ENCODE data around the gene PCARE.

PCARE gene

DNA sequence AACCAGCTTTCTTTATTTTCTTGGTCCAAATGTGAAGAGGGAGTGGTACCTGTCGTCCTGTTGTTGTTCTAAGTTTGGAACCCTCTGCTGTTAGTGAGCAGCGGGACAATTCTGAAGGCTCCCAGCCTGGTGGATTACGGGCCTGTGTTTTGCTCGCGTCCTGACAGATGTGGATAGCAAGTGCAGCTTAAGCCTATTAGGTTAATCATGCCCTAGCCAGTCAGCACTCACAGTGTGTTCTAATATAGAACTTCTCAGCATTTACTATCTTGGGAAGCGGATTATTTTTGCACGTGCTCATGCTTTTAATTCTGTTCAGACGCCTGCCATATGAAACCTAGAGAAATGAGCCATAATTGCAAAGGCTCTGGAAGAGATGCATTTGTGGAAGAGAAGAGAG lies at the start of gene PCARE:
Gene PCARE (minus strand): TSS at position 113 of the 400 bp plus-strand sequence. CDS start 262 bp downstream, outside the sequence.
- Histone ChIP-seq H3K9ac (ENCODE audit: insufficient read length) (no peak within 1 kb of the TSS), H3K9me3 (ENCODE audit: low read depth, low read length) (no peaks in the 10 kb centered on the region), H3K36me3 (ENCODE audit: insufficient read depth, low read length) (no peaks in the 10 kb centered on the region), H3K4me3 (no peak within 1 kb of the TSS), H3K27ac (no peak within 1 kb of the TSS)
- TF ChIP-seq EZH2 (IDR thresholded peaks at IDR 0.05): no peak
- no peak for TF ChIP-seq POLR2AphosphoS5 (IDR thresholded peaks at IDR 0.05; ENCODE audit: borderline replicate concordance, low read depth, low read length)
- TF ChIP-seq FOXP2 (optimal IDR thresholded peaks at IDR 0.05; ENCODE audit: control extremely low read depth, extremely low read length, insufficient read depth): no peak
- no peak for DNase-seq (ENCODE audit: low read depth, low spot score)

DNA sequence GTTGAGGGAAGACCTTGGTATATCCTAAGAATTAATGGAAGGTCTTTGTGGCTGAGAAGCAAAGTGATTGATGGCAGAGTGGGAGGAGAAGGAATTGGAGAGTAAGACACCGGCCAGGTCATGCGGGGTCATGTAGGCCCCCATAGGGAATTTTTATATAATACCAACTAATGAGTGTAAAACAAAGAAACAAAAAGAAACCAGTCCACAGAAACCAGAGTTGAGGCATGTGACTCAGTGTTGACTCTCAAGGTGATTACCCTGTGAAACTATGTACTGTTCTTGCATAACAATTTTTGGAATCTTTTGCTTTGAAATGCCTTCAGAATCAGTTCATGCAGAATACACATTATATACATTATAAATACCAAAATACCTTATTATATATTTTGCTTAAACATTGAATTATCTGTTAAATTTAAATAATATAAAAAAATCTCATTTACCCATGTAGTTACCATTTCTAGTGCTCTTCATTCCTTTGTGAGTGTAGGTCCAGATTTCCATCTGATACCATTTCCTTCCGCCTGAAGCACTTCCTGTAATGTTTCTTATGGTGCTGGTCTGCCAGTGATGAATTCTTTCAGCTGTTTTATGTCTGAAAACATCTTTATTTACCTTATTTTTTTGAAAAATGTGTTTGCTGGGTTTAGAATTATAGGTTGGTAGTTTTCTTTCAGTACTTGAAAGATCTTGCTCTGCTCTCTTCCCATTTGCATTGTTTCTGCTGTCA lies 49.5 kb upstream of the PCARE start:
- H3K36me3 ChIP-seq (ENCODE audit: insufficient read depth, low read length): peaks cover 28% of the 10 kb centered on the region
- no peak for TF ChIP-seq EZH2 (IDR thresholded peaks at IDR 0.05)
- TF ChIP-seq POLR2AphosphoS5 (IDR thresholded peaks at IDR 0.05; ENCODE audit: borderline replicate concordance, low read depth, low read length): no peak
- H3K9ac ChIP-seq (ENCODE audit: insufficient read length): no peak overlapping the region
- H3K9me3 ChIP-seq (ENCODE audit: low read depth, low read length): no peaks in the 10 kb centered on the region
- no peak for DNase-seq (ENCODE audit: low read depth, low spot score)
- H3K27ac ChIP-seq: no peak overlapping the region
- H3K4me3 ChIP-seq: no peak overlapping the region

- Histone ChIP-seq H3K9me3 (ENCODE audit: low read depth, low read length) (no peaks in the 10 kb centered on the region), H3K27ac (no peak overlapping the region), H3K36me3 (ENCODE audit: insufficient read depth, low read length) (peaks cover 28% of the 10 kb centered on the region), H3K4me3 (no peak overlapping the region), H3K9ac (ENCODE audit: insufficient read length) (no peak overlapping the region)
- TF ChIP-seq FOXP2 (optimal IDR thresholded peaks at IDR 0.05; ENCODE audit: control extremely low read depth, extremely low read length, insufficient read depth): no peak
- TF ChIP-seq POLR2AphosphoS5 (IDR thresholded peaks at IDR 0.05; ENCODE audit: borderline replicate concordance, low read depth, low read length): no peak
- TF ChIP-seq EZH2 (IDR thresholded peaks at IDR 0.05): no peak
- no peak for DNase-seq (ENCODE audit: low read depth, low spot score)
These were observed 46.5 kb upstream of the PCARE start for GRCh38 chr2:29120846-29121245.

DNA sequence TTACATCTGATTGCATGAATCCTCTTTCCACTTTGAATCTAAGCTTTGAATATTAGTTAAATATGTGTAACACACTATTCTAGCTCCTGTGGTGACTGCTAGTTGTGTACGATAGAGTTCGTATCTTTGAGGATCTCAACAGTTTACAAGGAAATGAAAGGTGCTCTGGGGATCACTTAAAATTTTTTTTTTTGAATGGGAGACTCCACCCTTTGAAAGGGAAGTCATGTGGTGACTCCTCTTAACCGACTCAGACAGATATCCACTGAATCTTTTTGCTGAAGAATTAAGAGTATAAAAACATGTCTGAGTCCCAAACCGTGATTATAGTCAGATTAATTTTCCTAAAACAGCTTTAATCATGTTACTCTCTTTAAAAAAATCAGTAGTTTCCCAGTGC lies 44.9 kb upstream of the PCARE start:
- H3K9ac ChIP-seq (ENCODE audit: insufficient read length): no peak overlapping the region
- no peak overlapping the region for H3K4me3 ChIP-seq
- H3K36me3 ChIP-seq (ENCODE audit: insufficient read depth, low read length): peaks cover 17% of the 10 kb centered on the region; the same call in 1 of the 2 replicates
- H3K9me3 ChIP-seq (ENCODE audit: low read depth, low read length): no peaks in the 10 kb centered on the region
- DNase-seq (ENCODE audit: low read depth, low spot score): no peak
- TF ChIP-seq FOXP2 (optimal IDR thresholded peaks at IDR 0.05; ENCODE audit: control extremely low read depth, extremely low read length, insufficient read depth) (no peak), POLR2AphosphoS5 (IDR thresholded peaks at IDR 0.05; ENCODE audit: borderline replicate concordance, low read depth, low read length) (no peak), EZH2 (IDR thresholded peaks at IDR 0.05) (no peak)
- H3K27ac ChIP-seq: no peak overlapping the region

DNA sequence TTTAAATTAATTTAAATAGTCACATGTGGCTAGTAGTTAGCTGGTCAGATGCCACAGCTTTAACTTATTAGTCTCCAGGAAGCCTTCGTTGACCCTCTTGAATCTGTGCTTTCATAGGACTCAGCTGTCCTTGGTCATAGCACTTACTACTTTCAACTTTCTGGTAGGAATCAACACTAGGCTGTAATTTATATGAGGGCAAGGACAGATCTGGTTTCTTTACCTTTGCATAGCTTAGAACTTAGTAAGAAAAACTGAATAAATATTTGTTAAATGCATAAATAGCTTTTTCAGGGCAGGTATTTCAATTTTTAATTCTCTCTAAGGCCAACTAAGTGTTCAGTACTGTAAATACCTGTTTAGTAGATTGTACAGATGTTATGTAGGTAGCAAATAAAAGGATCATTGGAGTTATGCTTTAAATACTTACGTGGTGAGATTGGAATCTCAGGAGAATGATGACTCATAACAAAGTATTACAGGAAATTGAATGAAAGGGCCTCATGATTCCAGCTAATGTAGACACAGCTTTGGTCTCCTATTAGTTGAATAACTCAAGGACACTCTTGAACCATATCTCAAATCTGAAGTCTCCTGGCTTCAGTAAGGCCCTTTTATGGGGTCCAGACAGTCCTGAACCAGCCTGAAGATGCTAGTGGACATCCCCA lies 43.4 kb upstream of the PCARE start:
- peaks cover 8% of the 10 kb centered on the region; the same call in 1 of the 2 replicates for H3K36me3 ChIP-seq (ENCODE audit: insufficient read depth, low read length)
- no peak overlapping the region for H3K9ac ChIP-seq (ENCODE audit: insufficient read length)
- no peak overlapping the region for H3K27ac ChIP-seq
- H3K9me3 ChIP-seq (ENCODE audit: low read depth, low read length): no peaks in the 10 kb centered on the region
- TF ChIP-seq FOXP2 (optimal IDR thresholded peaks at IDR 0.05; ENCODE audit: control extremely low read depth, extremely low read length, insufficient read depth) (no peak), POLR2AphosphoS5 (IDR thresholded peaks at IDR 0.05; ENCODE audit: borderline replicate concordance, low read depth, low read length) (no peak), EZH2 (IDR thresholded peaks at IDR 0.05) (no peak)
- no peak overlapping the region for H3K4me3 ChIP-seq
- no peak for DNase-seq (ENCODE audit: low read depth, low spot score)

GRCh38 chr2:29115797-29116781 lies 41.8 kb upstream of the PCARE start:
- TF ChIP-seq EZH2 (IDR thresholded peaks at IDR 0.05): no peak
- TF ChIP-seq POLR2AphosphoS5 (IDR thresholded peaks at IDR 0.05; ENCODE audit: borderline replicate concordance, low read depth, low read length): 0 out of 2 replicates have a peak, but pooled peaks have one; percentile 24
- no peak for TF ChIP-seq FOXP2 (optimal IDR thresholded peaks at IDR 0.05; ENCODE audit: control extremely low read depth, extremely low read length, insufficient read depth)
- Histone ChIP-seq H3K36me3 (ENCODE audit: insufficient read depth, low read length) (no peaks in the 10 kb centered on the region), H3K9ac (ENCODE audit: insufficient read length) (peak overlapping the region; percentile 73), H3K4me3 (peak overlapping the region; percentile 85), H3K9me3 (ENCODE audit: low read depth, low read length) (no peaks in the 10 kb centered on the region), H3K27ac (0 out of 2 replicates have a peak overlapping the region, but pooled peaks have one; percentile 3)
- peak; percentile 34 for DNase-seq (ENCODE audit: low read depth, low spot score)

DNA sequence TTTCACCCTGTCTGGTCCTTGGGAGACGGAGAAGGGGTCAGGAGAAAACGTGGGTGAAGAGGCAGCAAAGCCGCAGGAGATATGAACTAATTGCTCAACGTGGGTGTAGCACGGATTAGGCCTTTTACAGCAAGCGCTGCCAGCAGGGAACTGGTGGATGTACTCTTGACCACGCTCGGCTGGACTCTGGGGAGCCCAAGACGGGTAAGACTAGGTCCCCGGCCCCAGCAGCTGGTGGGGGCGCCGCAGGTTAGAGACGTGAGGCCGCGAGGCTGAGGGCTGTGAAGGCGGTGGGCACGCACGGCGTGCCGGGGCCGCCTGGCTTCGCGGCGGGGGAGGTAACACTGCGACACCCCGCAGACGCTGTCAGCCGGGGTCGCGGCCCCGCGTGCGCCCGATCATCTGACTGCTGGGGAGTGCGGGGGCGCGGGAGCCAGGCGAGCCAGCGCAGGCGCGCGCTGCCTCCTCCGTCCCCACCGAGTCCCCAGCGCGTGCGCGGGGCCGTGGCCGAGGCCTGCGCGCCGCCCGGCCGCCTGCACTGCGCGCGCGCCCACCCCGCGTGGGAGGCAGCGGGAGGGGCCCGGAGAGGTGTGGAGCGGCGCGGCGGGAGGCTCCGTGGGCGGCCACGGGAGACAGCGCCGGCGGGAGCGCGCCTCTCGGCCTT lies 40.8 kb upstream of the PCARE start, which contains the start of gene CLIP4:
Gene CLIP4 (plus strand): TSS at position 470 of the 664 bp plus-strand sequence. CDS start 5,974 bp downstream, outside the sequence.
- no peak for DNase-seq (ENCODE audit: low read depth, low spot score)
- H3K9ac ChIP-seq (ENCODE audit: insufficient read length): peak within 1 kb of the TSS; percentile 73
- peak within 1 kb of the TSS; percentile 85 for H3K4me3 ChIP-seq
- H3K27ac ChIP-seq: 0 out of 2 replicates have a peak within 1 kb of the TSS, but pooled peaks have one; percentile 3
- no peaks in the 10 kb centered on the region for H3K9me3 ChIP-seq (ENCODE audit: low read depth, low read length)
- TF ChIP-seq FOXP2 (optimal IDR thresholded peaks at IDR 0.05; ENCODE audit: control extremely low read depth, extremely low read length, insufficient read depth): no peak
- no peak for TF ChIP-seq POLR2AphosphoS5 (IDR thresholded peaks at IDR 0.05; ENCODE audit: borderline replicate concordance, low read depth, low read length)
- TF ChIP-seq EZH2 (IDR thresholded peaks at IDR 0.05): no peak
- H3K36me3 ChIP-seq (ENCODE audit: insufficient read depth, low read length): no peaks in the 10 kb centered on the region

All from SK-N-MC (cell line).